Mucosa of stomach (tissue), 1 donor: Measurements from ENCODE around the gene GAP43.
"Not testable (repeated sequence)": the region's sequence is repeated elsewhere in the genome, so short reads cannot be mapped to it uniquely, and the experiment has no call there.

Experiments
- H3K27me3 ChIP-seq: one replicate; pipeline ENCODE4 v1.7.0; 2013; ENCODE audit warnings: mild to moderate bottlenecking, low read length; ENCODE audit not compliant: control insufficient read depth, insufficient read depth
- H3K36me3 ChIP-seq: one replicate; pipeline ENCODE4 v1.7.0; 2013; ENCODE audit warnings: low read length; ENCODE audit not compliant: control insufficient read depth, insufficient read depth
- H3K4me1 ChIP-seq: one replicate; pipeline ENCODE4 v1.7.0; 2013; ENCODE audit warnings: mild to moderate bottlenecking, low read length; ENCODE audit not compliant: control insufficient read depth, insufficient read depth
- H3K4me3 ChIP-seq: one replicate; pipeline ENCODE4 v1.7.0; 2013; ENCODE audit warnings: low read length
- H3K9ac ChIP-seq: one replicate; pipeline ENCODE4 v1.7.0; 2013; ENCODE audit warnings: mild to moderate bottlenecking, low read length, moderate library complexity
- H3K9me3 ChIP-seq: one replicate; pipeline ENCODE4 v1.7.0; 2013; ENCODE audit warnings: mild to moderate bottlenecking, low read length, moderate library complexity; ENCODE audit not compliant: control insufficient read depth
- donor health status: Pancreatic carcinoma.

The GAP43 gene

GRCh38 chr3:115713284-115713683 is 90.0 kb downstream of the GAP43 start:
- Histone ChIP-seq H3K27me3 (no peaks in the 10 kb centered on the region), H3K4me1 (no peaks in the 10 kb centered on the region), H3K4me3 (no peak overlapping the region), H3K9ac (no peak overlapping the region), H3K9me3 (no peaks in the 10 kb centered on the region), H3K36me3 (no peaks in the 10 kb centered on the region)

DNA sequence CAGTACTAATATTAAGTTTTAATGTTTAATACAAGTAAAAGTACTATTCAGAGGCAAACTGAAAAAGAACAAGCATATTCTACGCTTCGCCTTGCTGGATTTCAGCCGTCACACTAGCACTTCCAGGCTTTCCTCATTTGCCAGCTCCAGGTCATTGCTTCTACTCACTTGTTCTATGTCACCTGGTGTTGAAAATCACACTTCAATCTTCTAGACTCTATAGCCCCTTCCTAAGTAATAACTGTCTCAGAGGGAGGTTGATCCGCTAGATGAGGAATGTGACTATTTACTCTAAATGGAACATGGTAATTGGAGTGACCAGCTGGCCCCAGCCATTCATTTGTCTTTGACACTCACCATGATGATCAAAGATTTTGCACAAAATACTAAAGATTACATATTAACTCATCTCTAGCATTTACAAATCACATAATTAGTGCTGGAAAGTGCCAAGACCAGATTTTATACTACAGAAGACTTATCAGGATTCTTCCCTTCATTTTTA is 92.0 kb downstream of the GAP43 start:
- H3K27me3 ChIP-seq, result no peaks in the 10 kb centered on the region
- no peaks in the 10 kb centered on the region for H3K9me3 ChIP-seq

DNA sequence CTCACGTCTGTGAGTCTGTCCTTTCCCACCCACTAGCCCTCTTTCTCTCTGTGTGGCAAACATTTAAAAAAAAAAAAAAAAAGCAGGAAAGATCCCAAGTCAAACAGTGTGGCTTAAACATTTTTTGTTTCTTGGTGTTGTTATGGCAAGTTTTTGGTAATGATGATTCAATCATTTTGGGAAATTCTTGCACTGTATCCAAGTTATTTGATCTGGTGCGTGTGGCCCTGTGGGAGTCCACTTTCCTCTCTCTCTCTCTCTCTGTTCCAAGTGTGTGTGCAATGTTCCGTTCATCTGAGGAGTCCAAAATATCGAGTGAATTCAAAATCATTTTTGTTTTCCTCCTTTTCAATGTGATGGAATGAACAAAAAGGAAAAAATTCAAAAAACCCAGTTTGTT is 97.7 kb downstream of the GAP43 start:
- H3K9me3 ChIP-seq, result no peaks in the 10 kb centered on the region
- H3K9ac ChIP-seq, result no peak overlapping the region

More for the DNA sequence above, 92.0 kb downstream of the GAP43 start:
- no peaks in the 10 kb centered on the region for H3K4me1 ChIP-seq
- no peaks in the 10 kb centered on the region for H3K36me3 ChIP-seq
- no peak overlapping the region for H3K9ac ChIP-seq
- H3K4me3 ChIP-seq, result no peak overlapping the region

DNA sequence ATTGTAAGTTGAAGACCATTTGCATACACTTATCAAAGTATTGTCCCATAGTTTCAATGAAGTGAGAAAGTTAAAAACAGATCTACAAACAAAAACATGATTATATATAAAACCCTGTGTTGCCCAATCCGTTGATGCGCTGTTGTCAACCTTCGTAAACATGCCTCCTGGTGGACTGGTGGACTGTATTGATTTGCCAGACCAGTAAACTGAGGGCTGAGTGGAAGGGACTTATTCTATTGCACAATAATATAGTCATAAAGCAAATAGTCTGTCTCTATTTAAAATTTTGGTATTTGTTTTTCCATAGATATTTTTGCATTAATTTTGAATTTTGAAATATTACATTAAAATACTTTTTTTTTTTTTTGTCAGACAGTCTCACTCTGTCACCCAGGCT is 102.5 kb downstream of the GAP43 start:
- no peak overlapping the region for H3K9ac ChIP-seq
- H3K4me1 ChIP-seq, result no peaks in the 10 kb centered on the region
- no peak overlapping the region for H3K4me3 ChIP-seq
- H3K9me3 ChIP-seq, result no peaks in the 10 kb centered on the region
- no peaks in the 10 kb centered on the region for H3K27me3 ChIP-seq
- no peaks in the 10 kb centered on the region for H3K36me3 ChIP-seq

More for the DNA sequence above, 97.7 kb downstream of the GAP43 start:
- Histone ChIP-seq H3K36me3 (no peaks in the 10 kb centered on the region), H3K27me3 (no peaks in the 10 kb centered on the region), H3K4me3 (no peak overlapping the region), H3K4me1 (no peaks in the 10 kb centered on the region)

DNA sequence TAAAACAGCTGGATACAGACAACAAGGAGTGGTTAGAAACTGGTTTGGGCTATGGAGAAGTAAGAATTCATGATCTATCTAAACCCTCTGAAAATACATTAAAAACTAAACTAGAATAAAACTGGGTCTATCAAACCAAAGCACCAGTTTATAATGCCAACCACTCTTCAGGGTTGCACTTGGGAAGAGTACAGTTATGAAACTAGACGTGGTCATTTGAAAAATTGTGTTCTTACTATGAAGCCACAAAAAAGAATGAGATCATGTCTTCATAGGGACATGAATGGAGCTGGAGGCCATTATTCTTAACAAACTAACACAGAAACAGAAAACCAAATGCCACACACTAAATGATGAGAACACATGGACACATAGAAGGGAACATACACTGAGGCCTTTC is 103.8 kb downstream of the GAP43 start:
- Histone ChIP-seq H3K9ac (no peak overlapping the region), H3K36me3 (no peaks in the 10 kb centered on the region), H3K9me3 (no peaks in the 10 kb centered on the region), H3K27me3 (no peaks in the 10 kb centered on the region), H3K4me1 (no peaks in the 10 kb centered on the region), H3K4me3 (no peak overlapping the region)

DNA sequence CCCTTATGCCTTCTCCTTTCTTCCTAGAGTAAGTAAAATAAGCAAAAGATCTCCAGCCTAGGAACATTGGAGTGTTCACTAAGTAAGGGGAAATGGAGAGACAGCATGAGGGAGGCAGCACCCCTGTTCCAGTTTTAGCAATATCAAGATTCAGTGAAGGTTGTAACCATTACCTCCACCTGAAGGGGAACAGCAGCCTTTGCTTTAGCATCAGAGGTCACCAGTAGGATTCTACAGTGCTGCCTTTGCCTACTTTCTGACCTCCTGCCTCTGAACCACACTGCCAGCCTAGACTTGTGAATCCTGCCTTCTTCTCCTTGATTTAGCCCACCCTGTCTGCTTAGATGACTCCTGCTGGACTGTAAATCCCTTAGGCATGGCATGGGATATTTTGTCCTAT is 104.7 kb downstream of the GAP43 start:
- no peak overlapping the region for H3K9ac ChIP-seq
- H3K36me3 ChIP-seq, result no peaks in the 10 kb centered on the region
- H3K9me3 ChIP-seq, result no peaks in the 10 kb centered on the region
- H3K4me3 ChIP-seq, result no peak overlapping the region
- no peaks in the 10 kb centered on the region for H3K27me3 ChIP-seq
- no peaks in the 10 kb centered on the region for H3K4me1 ChIP-seq

DNA sequence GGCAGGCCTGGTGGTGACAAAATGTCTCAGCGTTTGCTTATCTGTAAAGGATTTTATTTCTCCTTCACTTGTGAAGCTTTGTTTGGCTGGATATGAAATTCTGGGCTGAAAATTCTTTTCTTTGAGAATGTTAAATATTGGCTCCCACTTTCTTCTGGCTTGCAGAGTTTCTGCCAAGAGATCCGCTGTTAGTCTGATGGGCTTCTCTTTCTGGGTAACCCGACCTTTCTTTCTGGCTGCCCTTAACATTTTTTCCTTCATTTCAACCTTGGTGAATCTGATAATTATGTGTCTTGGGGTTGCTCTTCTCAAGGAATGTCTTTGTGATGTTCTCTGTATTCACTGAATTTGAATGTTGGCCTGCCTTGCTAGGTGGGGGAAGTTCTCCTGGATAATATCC is 113.0 kb downstream of the GAP43 start:
- H3K9me3 ChIP-seq, H3K4me1 ChIP-seq, H3K4me3 ChIP-seq, H3K36me3 ChIP-seq, H3K27me3 ChIP-seq, H3K9ac ChIP-seq: not testable (repeated sequence)

DNA sequence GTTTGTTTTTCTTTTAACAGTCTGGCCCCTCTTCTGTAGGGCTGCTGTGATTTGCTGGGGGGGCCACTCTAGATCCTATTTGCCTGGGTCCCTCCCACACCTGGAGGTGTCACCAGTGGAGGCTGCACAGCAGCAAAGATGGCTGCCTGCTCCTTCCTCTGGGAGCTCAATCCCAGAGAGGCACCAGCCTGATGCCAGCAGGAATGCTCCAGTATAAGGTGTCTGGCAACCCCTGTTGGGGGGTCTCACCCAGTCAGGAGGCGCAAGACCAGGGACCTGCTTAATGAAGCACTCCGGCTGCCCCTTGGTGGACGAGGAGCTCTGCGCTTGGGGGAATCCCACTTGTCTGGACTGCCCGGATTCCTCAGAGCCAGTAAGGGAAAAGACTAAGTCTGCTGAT is 118.3 kb downstream of the GAP43 start:
- Histone ChIP-seq H3K9me3 (no peaks in the 10 kb centered on the region), H3K36me3 (no peaks in the 10 kb centered on the region), H3K9ac (no peak overlapping the region), H3K4me3 (no peak overlapping the region), H3K4me1 (no peaks in the 10 kb centered on the region), H3K27me3 (no peaks in the 10 kb centered on the region)

GRCh38 chr3:115744516-115744915 is 121.2 kb downstream of the GAP43 start:
- not testable (repeated sequence) for H3K9me3 ChIP-seq, H3K4me3 ChIP-seq, H3K36me3 ChIP-seq, H3K4me1 ChIP-seq, H3K27me3 ChIP-seq, H3K9ac ChIP-seq

DNA sequence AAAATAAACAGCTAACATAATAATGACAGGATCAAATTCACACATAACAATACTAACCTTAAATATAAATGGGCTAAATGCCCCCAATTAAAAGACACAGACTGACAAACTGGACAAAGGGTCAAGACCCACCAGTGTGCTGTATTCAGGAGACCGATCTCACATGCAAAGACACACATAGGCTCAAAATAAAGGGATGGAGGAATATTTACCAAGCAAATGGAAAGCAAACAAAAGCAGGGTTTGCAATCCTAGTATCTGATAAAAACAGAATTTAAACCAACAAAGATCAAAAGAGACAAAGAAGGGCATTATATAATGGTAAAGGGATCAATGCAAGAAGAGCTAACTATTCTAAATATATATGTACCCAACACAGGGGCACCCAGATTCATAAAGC is 129.7 kb downstream of the GAP43 start:
- H3K36me3 ChIP-seq, H3K9me3 ChIP-seq, H3K4me3 ChIP-seq, H3K9ac ChIP-seq, H3K4me1 ChIP-seq, H3K27me3 ChIP-seq: not testable (repeated sequence)

DNA sequence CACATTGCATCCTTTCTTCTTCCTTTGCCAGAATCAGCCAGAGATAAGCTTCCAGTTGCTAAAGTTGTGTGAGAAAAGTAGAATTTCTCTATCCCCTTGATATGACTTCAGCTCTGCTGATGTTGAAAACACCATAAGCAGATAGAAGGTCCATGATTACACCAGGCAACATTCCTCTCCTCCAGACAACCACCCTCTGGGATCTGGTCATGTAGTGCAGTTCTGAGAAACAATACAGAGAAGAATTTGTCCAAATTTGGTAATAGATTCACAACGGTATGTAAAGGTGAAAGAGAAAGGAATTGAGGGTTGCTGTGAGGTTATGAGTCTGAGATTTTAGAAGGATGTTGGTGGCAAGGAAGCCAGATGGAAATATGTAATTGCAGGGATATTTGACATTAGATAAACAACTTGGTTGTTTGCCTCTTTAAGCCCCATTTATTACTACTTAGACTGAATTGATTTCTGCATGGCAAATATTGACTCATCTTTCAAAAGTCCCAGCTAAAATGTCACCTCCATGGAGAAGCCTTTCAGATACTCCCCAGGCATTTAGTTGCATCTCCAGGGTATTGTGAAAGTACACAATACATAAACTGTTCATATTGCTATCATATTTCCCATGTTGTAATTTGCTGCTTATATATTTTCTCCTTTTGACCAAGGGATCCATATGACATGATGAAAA is 134.9 kb downstream of the GAP43 start:
- Histone ChIP-seq H3K4me3 (no peak overlapping the region), H3K9me3 (no peaks in the 10 kb centered on the region), H3K27me3 (no peaks in the 10 kb centered on the region), H3K36me3 (no peaks in the 10 kb centered on the region), H3K9ac (no peak overlapping the region), H3K4me1 (no peaks in the 10 kb centered on the region)

DNA sequence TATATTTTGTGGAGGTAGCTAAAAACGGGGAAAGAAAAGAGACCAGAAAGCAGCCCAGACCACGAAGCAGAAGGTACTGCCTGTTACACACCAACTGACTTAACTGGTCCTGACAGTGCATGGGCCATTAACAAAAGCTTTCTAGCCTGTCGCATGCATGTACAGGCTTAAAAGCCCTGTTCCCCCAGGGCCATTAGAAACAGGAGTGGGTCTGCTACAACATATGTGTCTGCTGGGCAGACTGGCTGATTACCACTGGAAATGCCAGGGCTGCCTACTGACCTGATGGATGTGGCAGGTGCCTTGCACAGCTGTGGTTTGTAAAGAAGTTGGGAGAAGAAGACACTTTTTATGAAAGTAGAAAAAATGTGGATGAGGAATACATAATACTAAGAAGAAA is 137.4 kb downstream of the GAP43 start:
- Histone ChIP-seq H3K36me3 (no peaks in the 10 kb centered on the region), H3K27me3 (no peaks in the 10 kb centered on the region), H3K9ac (no peak overlapping the region)

DNA sequence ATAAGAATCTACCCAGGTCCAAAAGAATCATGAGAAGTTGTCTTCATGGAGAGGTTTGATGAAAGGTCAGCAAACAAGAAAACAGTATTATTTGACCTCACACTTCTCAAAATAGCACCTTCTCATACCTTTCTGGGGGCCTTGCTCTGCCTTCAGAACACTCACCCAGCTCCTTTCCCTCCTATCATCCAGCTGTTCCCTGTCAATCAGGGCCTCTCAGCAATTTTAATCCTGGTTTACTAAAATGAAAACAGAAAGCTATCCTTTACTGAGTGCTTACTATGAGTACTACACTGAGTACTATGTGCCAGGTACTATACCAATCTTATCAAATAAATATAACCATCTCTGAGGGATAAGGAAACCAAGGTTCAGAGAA is 138.6 kb downstream of the GAP43 start:
- Histone ChIP-seq H3K9me3 (no peaks in the 10 kb centered on the region), H3K4me1 (no peaks in the 10 kb centered on the region), H3K4me3 (no peak overlapping the region), H3K36me3 (no peaks in the 10 kb centered on the region), H3K27me3 (no peaks in the 10 kb centered on the region), H3K9ac (no peak overlapping the region)

More for the DNA sequence above, 137.4 kb downstream of the GAP43 start:
- H3K4me1 ChIP-seq, result no peaks in the 10 kb centered on the region
- no peak overlapping the region for H3K4me3 ChIP-seq
- no peaks in the 10 kb centered on the region for H3K9me3 ChIP-seq
